Mesendoderm (in vitro differentiated cells): ENCODE data around the gene CLEC3B.

Experiments used
- DNase-seq: peaks from one replicate; pipeline ENCODE4 v3.0.0; 2013
- H2AK5ac ChIP-seq: 2 replicates; pipeline ENCODE4 v1.6.1; 2013; ENCODE audit warnings: low read length, inconsistent platforms
- H2BK120ac ChIP-seq: 2 replicates; pipeline ENCODE4 v1.6.1; 2013; ENCODE audit warnings: low read depth, mild to moderate bottlenecking, low read length, moderate library complexity, mixed read lengths
- H2BK15ac ChIP-seq: replicated peaks from 2 replicates; pipeline ENCODE4 v1.6.1; 2013; ENCODE audit warnings: low read depth, mild to moderate bottlenecking, moderate library complexity
- H2BK5ac ChIP-seq: 2 replicates; pipeline ENCODE4 v1.6.1; 2013; ENCODE audit warnings: low read length, inconsistent platforms
- H3K18ac ChIP-seq: 2 replicates; pipeline ENCODE4 v1.6.1; 2013; ENCODE audit warnings: mild to moderate bottlenecking, low read length, mixed read lengths
- H3K23ac ChIP-seq: one replicate; pipeline ENCODE4 v1.6.1; 2013; ENCODE audit warnings: low read length
- H3K27ac ChIP-seq: 2 replicates; pipeline ENCODE4 v1.5.1; 2013; ENCODE audit warnings: low read depth, mild to moderate bottlenecking, inconsistent platforms, low read length, moderate library complexity
- H3K27me3 ChIP-seq: 2 replicates; pipeline ENCODE4 v1.6.1; 2013; ENCODE audit warnings: low read length, control low read depth, mild to moderate bottlenecking, inconsistent platforms; ENCODE audit not compliant: insufficient read depth, poor library complexity
- H3K36me3 ChIP-seq: 2 replicates; pipeline ENCODE4 v1.6.1; 2013; ENCODE audit warnings: low read length, inconsistent platforms; ENCODE audit not compliant: control insufficient read depth, insufficient read depth
- H3K4ac ChIP-seq: one replicate; pipeline ENCODE4 v1.6.1; 2013; ENCODE audit warnings: low read depth, mild to moderate bottlenecking, low read length, moderate library complexity
- H3K4me1 ChIP-seq: 2 replicates; pipeline ENCODE4 v1.6.1; 2013; ENCODE audit warnings: low read depth, low read length, inconsistent platforms; ENCODE audit not compliant: control insufficient read depth
- H3K4me2 ChIP-seq: 2 replicates; pipeline ENCODE4 v1.6.1; 2013; ENCODE audit warnings: low read length
- H3K4me3 ChIP-seq: 2 replicates; pipeline ENCODE4 v1.5.1; 2013; ENCODE audit warnings: mild to moderate bottlenecking, low read length
- H3K56ac ChIP-seq: one replicate; pipeline ENCODE4 v1.6.1; 2013; ENCODE audit warnings: low read length
- H3K79me1 ChIP-seq: 2 replicates; pipeline ENCODE4 v1.6.1; 2013; ENCODE audit warnings: low read length, inconsistent platforms
- H3K79me2 ChIP-seq: 2 replicates; pipeline ENCODE4 v1.6.1; 2013; ENCODE audit warnings: mild to moderate bottlenecking, low read length; ENCODE audit not compliant: control insufficient read depth, insufficient read depth
- H3K9ac ChIP-seq: 2 replicates; pipeline ENCODE4 v1.6.1; 2013; ENCODE audit warnings: low read length, inconsistent platforms
- H4K5ac ChIP-seq: one replicate; pipeline ENCODE4 v1.6.1; 2013; ENCODE audit warnings: low read length
- H4K8ac ChIP-seq: one replicate; pipeline ENCODE4 v1.6.1; 2013; ENCODE audit warnings: low read depth, mild to moderate bottlenecking, control low read depth, low read length, moderate library complexity
- WGBS: extraction: QIAGEN DNeasy Blood & Tissue Kit; methylation state at CpG from one replicate; pipeline ENCODE4 v1.1.7; 2013; ENCODE audit warnings: low lambda C conversion rate, missing lambda C conversion rate; ENCODE audit not compliant: insufficient coverage; ENCODE audit errors: extremely low coverage; 5-methylcytosine and 5-hydroxymethylcytosine counted together

The CLEC3B gene

DNA sequence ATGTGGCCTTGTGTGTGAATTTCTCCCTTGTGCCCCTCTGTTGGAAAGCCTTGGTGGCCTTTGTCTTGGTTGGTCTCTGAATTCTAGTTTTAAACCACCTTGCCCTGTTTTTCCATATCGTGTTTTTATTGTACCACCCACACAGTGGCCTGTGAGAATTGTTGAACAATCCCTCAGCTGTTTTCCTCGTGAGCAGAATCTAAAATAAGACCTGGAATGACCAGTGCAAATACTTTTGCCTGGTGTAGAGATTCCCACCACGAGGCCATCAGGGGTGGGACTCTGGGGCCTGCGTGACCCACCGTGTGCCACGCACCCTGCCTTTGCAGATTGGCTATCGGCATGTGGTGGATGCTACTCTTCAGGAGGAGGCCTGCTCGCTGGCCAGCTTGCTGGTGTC lies 19.0 kb upstream of the CLEC3B start:
- Histone ChIP-seq H3K4me3 (no peak overlapping the region), H3K23ac (no peak overlapping the region), H3K9ac (no peak overlapping the region), H2AK5ac (no peak overlapping the region), H3K79me1 (no peaks in the 10 kb centered on the region), H2BK15ac (no peak overlapping the region), H2BK5ac (no peak overlapping the region), H4K5ac (no peak overlapping the region), H3K27ac (no peak overlapping the region), H3K27me3 (no peaks in the 10 kb centered on the region), H3K56ac (no peak overlapping the region), H4K8ac (no peak overlapping the region), H3K36me3 (peaks cover 11% of the 10 kb centered on the region), H3K18ac (no peak overlapping the region), H2BK120ac (no peak overlapping the region), H3K4me2 (no peak overlapping the region), H3K4ac (no peak overlapping the region), H3K79me2 (no peaks in the 10 kb centered on the region), H3K4me1 (no peaks in the 10 kb centered on the region)
- no peak for DNase-seq
- no CpG with 5 or more reads among the region's 8 CpGs for WGBS

DNA sequence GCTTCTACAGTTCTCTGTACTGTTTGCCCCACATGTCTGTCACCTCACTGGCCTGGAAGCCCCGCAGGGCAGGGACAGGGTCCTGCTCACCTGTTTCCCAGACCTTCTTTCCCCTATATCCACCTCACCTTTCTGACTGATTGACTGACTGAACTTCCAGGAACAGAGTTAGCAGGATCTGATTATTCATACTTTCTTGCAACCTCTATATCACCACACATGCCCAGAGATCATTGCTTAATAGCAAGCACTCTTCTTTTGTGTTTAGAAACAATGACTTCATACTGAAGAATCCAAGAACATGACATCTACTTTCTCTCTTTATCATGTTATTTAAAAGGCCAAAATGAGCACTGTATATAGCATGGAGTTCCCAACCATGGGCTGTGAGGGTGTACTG lies 18.0 kb upstream of the CLEC3B start:
- Histone ChIP-seq H2BK15ac (no peak overlapping the region), H3K36me3 (peaks cover 11% of the 10 kb centered on the region), H3K79me1 (no peaks in the 10 kb centered on the region), H2AK5ac (no peak overlapping the region), H3K4ac (no peak overlapping the region), H3K4me1 (no peaks in the 10 kb centered on the region), H2BK5ac (no peak overlapping the region), H3K4me3 (no peak overlapping the region), H3K4me2 (no peak overlapping the region), H3K79me2 (no peaks in the 10 kb centered on the region), H3K23ac (no peak overlapping the region), H3K27me3 (no peaks in the 10 kb centered on the region), H3K27ac (no peak overlapping the region), H4K5ac (no peak overlapping the region), H3K18ac (no peak overlapping the region), H3K56ac (no peak overlapping the region), H4K8ac (no peak overlapping the region), H2BK120ac (no peak overlapping the region), H3K9ac (no peak overlapping the region)
- no CpG with 5 or more reads among the region's 1 CpG for WGBS
- DNase-seq, result no peak

DNA sequence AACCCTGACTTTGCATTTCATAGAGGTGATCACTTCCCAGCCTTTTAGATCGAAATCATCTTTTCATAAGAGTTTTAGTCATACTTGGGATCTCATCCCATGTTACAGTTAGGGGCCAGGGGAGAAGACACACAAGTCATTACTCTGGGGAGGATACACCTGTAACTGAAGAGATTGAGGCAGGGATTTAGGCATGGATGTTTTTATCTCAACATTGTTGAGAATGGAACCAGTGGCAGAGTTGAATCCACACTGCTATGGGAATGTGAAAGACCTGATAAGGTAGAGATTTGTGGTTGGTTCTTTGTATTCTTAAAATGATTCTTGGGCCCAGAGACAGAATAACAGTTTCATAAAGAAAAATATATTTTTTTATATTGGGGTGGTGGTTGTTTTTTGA lies 16.2 kb upstream of the CLEC3B start:
- Histone ChIP-seq H4K5ac (no peak overlapping the region), H2BK15ac (no peak overlapping the region), H3K27me3 (no peaks in the 10 kb centered on the region), H2BK5ac (no peak overlapping the region), H3K4me1 (no peaks in the 10 kb centered on the region), H3K79me2 (no peaks in the 10 kb centered on the region), H3K18ac (no peak overlapping the region), H4K8ac (no peak overlapping the region), H3K36me3 (peaks cover 8% of the 10 kb centered on the region), H2AK5ac (no peak overlapping the region), H3K4me3 (no peak overlapping the region), H3K56ac (no peak overlapping the region), H3K27ac (no peak overlapping the region), H3K23ac (no peak overlapping the region), H3K9ac (no peak overlapping the region), H3K4ac (no peak overlapping the region), H3K79me1 (no peaks in the 10 kb centered on the region), H2BK120ac (no peak overlapping the region), H3K4me2 (no peak overlapping the region)
- DNase-seq, result peak; percentile 32
- WGBS, result no CpG with 5 or more reads among the region's 1 CpG

DNA sequence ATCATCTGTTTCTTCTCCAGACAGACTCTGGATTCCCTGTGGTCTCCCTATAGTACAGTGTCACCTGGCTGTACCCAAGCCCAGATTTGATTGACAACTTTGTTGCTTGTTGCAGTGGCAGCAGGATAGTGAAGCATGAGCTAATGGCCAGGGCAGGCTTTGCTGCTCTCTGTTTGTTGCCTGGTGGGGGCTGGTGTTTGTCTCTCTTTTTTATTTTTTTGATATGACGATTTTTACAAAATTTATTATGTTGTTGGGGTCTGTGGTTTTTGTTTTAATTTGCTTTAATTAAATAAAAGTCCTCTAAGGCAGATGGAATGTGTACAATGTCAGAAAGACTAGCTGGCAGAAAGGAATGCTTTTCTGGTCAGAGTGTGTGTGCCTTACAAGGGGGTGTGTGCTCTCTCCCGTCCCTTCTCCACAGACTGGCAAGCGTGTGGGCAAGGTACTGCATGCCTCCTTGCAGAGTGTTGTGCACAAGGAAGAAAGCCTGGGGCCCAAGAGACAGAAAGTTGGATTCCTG lies 15.2 kb upstream of the CLEC3B start:
- no peak overlapping the region for H3K4ac ChIP-seq
- H2BK15ac ChIP-seq, result no peak overlapping the region
- H3K18ac ChIP-seq, result no peak overlapping the region
- no peaks in the 10 kb centered on the region for H3K4me1 ChIP-seq
- H4K5ac ChIP-seq, result no peak overlapping the region
- no peak overlapping the region for H3K4me2 ChIP-seq
- peaks cover 6% of the 10 kb centered on the region for H3K36me3 ChIP-seq
- no peak overlapping the region for H3K4me3 ChIP-seq
- no peak for DNase-seq
- no peak overlapping the region for H3K23ac ChIP-seq
- no peak overlapping the region for H2AK5ac ChIP-seq
- no peak overlapping the region for H2BK120ac ChIP-seq
- no peak overlapping the region for H4K8ac ChIP-seq
- H3K9ac ChIP-seq, result no peak overlapping the region
- H3K27ac ChIP-seq, result no peak overlapping the region
- WGBS, result no CpG with 5 or more reads among the region's 3 CpGs
- H3K79me1 ChIP-seq, result no peaks in the 10 kb centered on the region
- no peak overlapping the region for H3K56ac ChIP-seq
- H2BK5ac ChIP-seq, result no peak overlapping the region
- no peaks in the 10 kb centered on the region for H3K79me2 ChIP-seq
- H3K27me3 ChIP-seq, result no peaks in the 10 kb centered on the region

DNA sequence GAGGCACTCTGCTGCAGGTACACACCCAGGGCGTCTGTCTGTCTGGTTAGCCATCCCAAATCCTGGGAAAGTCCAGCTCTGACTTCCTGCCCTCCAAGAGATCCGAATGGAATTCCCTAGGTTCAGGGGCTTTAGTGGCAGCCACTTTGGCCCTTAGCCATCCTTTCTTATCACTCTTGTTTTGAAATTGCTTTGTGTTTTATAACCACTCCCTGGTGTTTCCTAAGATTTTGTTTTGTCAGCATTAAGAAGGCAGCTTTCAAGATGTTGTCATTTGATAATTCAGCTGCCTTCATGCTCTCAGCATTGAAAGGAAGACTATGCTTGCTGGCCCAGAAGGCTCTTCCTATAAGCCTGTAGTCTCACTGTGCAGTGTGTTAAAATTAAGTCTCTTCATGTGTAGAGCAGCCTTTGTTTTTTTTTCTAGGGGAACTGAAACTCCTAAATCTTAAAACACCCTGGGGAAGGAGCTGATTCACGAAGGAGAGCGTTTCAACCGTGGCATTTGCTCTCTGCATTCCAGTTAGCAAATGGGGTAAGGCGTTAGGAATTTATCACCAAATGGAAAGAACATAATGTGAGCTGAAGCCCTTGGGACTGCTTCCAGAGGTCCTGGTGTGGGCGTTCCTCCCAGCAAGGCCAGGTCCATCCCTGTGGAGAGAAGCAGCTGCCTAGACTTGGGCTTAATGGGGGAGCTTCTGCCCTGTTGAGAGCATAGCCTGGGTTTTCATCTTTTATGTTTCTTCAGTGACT lies 14.2 kb upstream of the CLEC3B start:
- Histone ChIP-seq H3K4me3 (no peak overlapping the region), H2BK5ac (no peak overlapping the region), H3K4ac (no peak overlapping the region), H3K79me1 (no peaks in the 10 kb centered on the region), H3K23ac (no peak overlapping the region), H4K5ac (no peak overlapping the region), H3K4me2 (no peak overlapping the region), H3K18ac (no peak overlapping the region), H3K36me3 (peaks cover 5% of the 10 kb centered on the region), H3K56ac (no peak overlapping the region), H3K79me2 (no peaks in the 10 kb centered on the region), H3K27me3 (no peaks in the 10 kb centered on the region), H3K4me1 (no peaks in the 10 kb centered on the region), H2BK15ac (no peak overlapping the region), H4K8ac (no peak overlapping the region), H3K27ac (peak overlapping the region; percentile 26), H2AK5ac (no peak overlapping the region), H3K9ac (no peak overlapping the region), H2BK120ac (no peak overlapping the region)
- no CpG with 5 or more reads among the region's 7 CpGs for WGBS
- peak; percentile 91 for DNase-seq

DNA sequence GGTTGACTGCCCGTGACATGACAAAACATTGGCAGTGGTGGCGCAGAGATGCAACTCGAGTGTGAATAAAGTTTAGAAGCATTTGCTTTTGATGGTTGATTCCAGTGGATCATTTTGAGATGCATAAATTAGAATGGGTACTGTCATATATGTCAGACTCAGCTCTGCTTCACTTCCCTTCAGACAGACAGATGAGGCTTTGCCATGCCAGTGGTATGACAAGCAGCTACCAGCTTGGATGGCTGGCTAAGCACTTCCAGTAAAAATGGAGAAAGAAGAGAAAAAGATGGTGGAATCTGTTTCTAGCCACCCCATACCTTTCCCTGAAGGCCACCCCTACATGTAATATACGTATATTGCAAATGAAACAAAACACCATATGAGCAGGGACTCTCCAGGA lies 13.5 kb upstream of the CLEC3B start:
- Histone ChIP-seq H3K36me3 (peaks cover 3% of the 10 kb centered on the region), H3K18ac (no peak overlapping the region), H3K79me2 (no peaks in the 10 kb centered on the region), H2BK5ac (no peak overlapping the region), H3K4me3 (no peak overlapping the region), H3K27ac (no peak overlapping the region), H2AK5ac (no peak overlapping the region), H4K8ac (no peak overlapping the region), H3K9ac (no peak overlapping the region), H2BK120ac (no peak overlapping the region), H3K4me2 (no peak overlapping the region), H3K79me1 (no peaks in the 10 kb centered on the region), H2BK15ac (no peak overlapping the region), H3K23ac (no peak overlapping the region), H3K4me1 (no peaks in the 10 kb centered on the region), H3K4ac (no peak overlapping the region), H4K5ac (no peak overlapping the region), H3K27me3 (no peaks in the 10 kb centered on the region), H3K56ac (no peak overlapping the region)
- DNase-seq, result no peak
- no CpG with 5 or more reads among the region's 4 CpGs for WGBS
